GM19455 (cell line): Measurements from ENCODE around the gene DNAJB6.
"Not testable (repeated sequence)": the region's sequence is repeated elsewhere in the genome, so short reads cannot be mapped to it uniquely, and the experiment has no call there.

ENCODE experiments used
- ATAC-seq: cut with Tn5 transposase; IDR thresholded peaks from one replicate; pipeline ENCODE4 v1.9.1; 2021; ENCODE audit not compliant: unreplicated experiment

Gene DNAJB6

GRCh38 chr7:157438121-157439025 lies 101.6 kb downstream of the DNAJB6 start:
- no peak for ATAC-seq

- ATAC-seq, result no peak
These were observed 102.3 kb downstream of the DNAJB6 start for GRCh38 chr7:157439149-157439548.

GRCh38 chr7:157439761-157440160 lies 103.0 kb downstream of the DNAJB6 start:
- no peak for ATAC-seq

- no peak for ATAC-seq
These were observed 103.7 kb downstream of the DNAJB6 start for GRCh38 chr7:157440346-157441022.

- ATAC-seq, result no peak
These were observed 104.2 kb downstream of the DNAJB6 start for GRCh38 chr7:157441023-157441399.

GRCh38 chr7:157442456-157442855 lies 105.7 kb downstream of the DNAJB6 start:
- ATAC-seq, result no peak

GRCh38 chr7:157442993-157443831 lies 106.4 kb downstream of the DNAJB6 start:
- no peak for ATAC-seq

- no peak for ATAC-seq
These were observed 107.4 kb downstream of the DNAJB6 start for GRCh38 chr7:157444011-157444842.

- ATAC-seq, result no peak
These were observed 108.0 kb downstream of the DNAJB6 start for GRCh38 chr7:157444843-157445135.

GRCh38 chr7:157445246-157445955 lies 108.6 kb downstream of the DNAJB6 start:
- no peak for ATAC-seq

- ATAC-seq, result no peak
These were observed 109.1 kb downstream of the DNAJB6 start for GRCh38 chr7:157445956-157446295.

- ATAC-seq, result no peak
These were observed 109.5 kb downstream of the DNAJB6 start for GRCh38 chr7:157446322-157446721.

- not testable (repeated sequence) for ATAC-seq
These were observed 117.2 kb downstream of the DNAJB6 start for GRCh38 chr7:157454003-157454402.

- no peak for ATAC-seq
These were observed 120.8 kb downstream of the DNAJB6 start for GRCh38 chr7:157457355-157458253.

- ATAC-seq, result no peak
These were observed 121.4 kb downstream of the DNAJB6 start for GRCh38 chr7:157458254-157458633.

GRCh38 chr7:157459966-157460365 lies 123.2 kb downstream of the DNAJB6 start:
- ATAC-seq, result no peak

GRCh38 chr7:157460721-157461120 lies 123.9 kb downstream of the DNAJB6 start:
- no peak for ATAC-seq

- no peak for ATAC-seq
These were observed 125.0 kb downstream of the DNAJB6 start for GRCh38 chr7:157461573-157462418.
